HS-5 (cell line): ENCODE results near the gene CHORDC1.
"Not testable (repeated sequence)": the region's sequence is repeated elsewhere in the genome, so short reads cannot be mapped to it uniquely, and the experiment has no call there.

Experiments
- DNase-seq: peaks from one replicate; pipeline ENCODE4 v3.0.0-alpha.2; 2012; ENCODE audit warnings: low read depth

The CHORDC1 gene

DNA sequence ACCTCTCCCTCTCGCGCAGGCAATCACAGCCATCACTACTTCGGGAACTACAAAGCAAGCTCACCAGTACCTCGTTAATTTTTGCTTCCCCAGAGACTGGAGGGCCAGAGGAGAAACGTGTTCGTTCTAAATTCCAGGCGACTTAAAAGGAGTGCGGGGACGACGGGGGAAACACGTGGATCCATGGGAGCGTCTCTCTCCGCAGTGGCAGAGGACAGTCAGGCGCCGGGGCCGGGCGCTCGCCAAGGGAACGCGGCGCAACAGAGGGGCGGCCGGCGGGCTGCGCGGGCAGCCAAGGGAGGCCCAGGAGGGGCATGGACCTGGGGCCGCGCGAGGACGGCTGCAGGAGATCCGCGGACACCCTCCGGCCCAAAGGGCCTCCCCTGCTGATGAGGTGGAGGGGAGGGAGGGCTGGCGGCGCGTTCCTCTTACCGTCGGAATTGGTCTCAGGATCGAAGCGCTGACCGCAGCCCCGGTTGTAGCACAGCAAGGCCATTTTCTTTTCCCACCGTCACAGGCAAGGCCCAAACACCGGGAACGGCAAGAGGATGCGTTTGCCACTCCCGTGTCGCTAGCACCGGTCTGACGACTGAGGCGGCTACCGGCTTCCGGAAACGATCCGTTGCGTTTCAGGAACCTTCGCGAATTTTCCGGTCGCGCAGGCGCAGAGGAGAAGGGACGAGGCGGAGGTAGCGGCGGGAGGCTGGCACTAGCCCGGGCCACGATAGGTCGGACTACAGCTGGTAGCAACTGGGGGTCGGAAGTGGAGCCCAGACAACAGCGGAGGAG lies at the start of gene CHORDC1:
CHORDC1 (minus strand) TSS at position 591 of the 789 bp plus-strand sequence; CDS start at position 496, 95 bp downstream.
- peak; percentile 60 for DNase-seq

- DNase-seq, result no peak
These were observed 34.3 kb upstream of the CHORDC1 start for GRCh38 chr11:90257158-90257525.

- no peak for DNase-seq
These were observed 33.7 kb upstream of the CHORDC1 start for GRCh38 chr11:90256404-90257157.

DNA sequence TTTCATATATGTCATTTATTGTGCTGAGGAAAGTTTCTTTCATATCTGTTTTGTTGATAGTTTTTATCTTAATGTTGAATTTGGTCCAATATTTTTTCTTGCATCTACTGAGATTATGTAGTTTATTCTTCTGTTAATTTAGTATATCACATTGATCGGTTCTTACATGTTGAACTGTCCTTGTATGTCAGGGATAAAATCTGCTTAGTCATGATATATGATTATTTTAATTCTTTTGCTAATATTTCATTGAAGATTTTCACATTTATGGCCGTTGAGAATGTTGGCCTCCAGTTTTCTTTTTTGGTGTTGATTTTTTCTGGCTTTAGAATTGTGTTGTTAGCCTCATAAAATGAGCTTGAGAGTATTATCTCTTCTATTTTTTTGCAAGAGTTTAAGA lies 31.2 kb upstream of the CHORDC1 start:
- DNase-seq, result no peak

GRCh38 chr11:90252053-90252452 lies 29.2 kb upstream of the CHORDC1 start:
- no peak for DNase-seq

DNA sequence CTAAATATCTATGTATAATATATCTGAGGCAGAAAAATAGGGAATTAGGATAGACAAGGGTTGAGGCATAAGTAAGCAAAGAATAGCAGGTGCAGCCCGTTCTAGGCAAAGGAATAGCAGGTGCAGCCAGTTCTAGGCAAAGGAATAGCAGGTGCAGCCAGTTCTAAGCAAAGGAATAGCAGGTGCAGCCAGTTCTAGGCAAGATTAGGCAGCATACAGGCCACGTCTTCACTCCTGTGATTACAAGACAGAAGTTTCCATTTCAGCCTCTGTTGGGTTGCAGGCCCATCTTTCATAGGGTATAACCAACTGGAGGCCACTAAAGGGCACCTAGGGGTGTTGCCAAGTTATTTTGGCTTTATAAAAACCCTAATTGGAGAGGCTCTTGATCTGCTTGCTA lies 28.8 kb upstream of the CHORDC1 start:
- DNase-seq, result no peak

DNA sequence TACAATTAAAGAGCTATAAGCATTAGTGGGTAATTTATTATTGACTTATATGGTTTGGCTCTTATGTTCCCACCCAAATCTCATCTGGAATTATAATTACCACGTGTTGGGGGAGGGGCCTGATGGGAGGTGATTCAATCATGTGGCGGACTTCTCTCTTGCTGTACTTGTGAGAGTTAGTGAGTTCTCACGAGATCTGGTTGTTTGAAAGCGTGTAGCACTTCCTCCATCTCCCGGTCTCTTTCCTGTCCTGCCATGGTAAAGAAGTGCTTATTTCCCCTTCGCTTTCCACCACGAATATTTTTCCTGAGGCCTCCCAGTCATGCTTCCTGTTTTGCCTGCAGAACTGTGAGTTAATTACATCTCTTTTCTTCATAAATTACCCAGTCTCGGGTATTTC lies 28.1 kb upstream of the CHORDC1 start:
- DNase-seq, result no peak

- no peak for DNase-seq
These were observed 23.6 kb upstream of the CHORDC1 start for GRCh38 chr11:90246468-90246867.

GRCh38 chr11:90243534-90243933 lies 20.7 kb upstream of the CHORDC1 start:
- no peak for DNase-seq

DNA sequence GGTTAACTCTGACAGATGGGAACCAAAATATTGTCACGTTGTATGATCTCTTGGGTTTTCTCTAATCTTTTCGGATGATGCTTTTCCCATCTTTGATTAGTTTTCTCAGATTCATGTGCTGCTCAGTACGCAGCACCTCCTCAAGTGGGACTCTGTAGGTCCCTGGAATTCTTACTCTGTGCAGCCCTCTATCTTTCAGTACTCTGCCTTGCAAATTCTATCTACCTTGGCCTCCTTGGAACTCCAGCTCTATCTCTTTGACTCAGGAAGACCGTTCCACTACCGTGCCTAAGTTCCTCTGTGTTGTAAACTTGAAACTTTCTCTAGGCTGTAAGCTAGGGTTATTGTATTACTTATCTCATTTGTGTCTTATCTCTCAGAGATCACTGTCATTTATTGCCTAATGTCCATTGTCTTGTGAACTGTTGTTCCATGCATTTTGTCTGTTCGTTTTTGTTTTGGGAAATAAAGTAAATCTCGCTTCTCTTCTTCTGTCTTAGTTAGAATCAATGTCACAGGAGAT lies 20.1 kb upstream of the CHORDC1 start:
- no peak for DNase-seq

DNA sequence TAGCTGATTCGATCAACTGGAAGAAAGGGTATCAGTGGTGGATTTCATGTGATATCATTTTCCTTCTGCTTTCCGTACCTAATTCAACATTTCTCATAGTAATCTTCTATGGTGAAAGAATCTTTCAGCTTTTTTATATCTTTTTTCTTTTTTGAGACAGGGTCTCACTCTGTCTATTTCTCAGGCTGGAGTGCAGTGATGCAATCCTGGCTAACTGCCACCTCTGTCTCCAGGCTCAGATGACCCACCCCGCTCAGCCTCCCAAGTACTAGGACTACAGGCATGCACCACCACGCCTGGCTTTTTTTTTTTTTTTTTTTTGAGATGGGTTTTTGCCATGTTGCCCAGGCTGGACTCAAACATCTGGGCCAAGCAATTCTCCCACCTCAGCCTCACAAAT lies 18.6 kb upstream of the CHORDC1 start:
- no peak for DNase-seq

GRCh38 chr11:90239967-90240636 lies 17.3 kb upstream of the CHORDC1 start:
- not testable (repeated sequence) for DNase-seq

- DNase-seq, result no peak
These were observed 14.2 kb upstream of the CHORDC1 start for GRCh38 chr11:90237004-90237403.

DNA sequence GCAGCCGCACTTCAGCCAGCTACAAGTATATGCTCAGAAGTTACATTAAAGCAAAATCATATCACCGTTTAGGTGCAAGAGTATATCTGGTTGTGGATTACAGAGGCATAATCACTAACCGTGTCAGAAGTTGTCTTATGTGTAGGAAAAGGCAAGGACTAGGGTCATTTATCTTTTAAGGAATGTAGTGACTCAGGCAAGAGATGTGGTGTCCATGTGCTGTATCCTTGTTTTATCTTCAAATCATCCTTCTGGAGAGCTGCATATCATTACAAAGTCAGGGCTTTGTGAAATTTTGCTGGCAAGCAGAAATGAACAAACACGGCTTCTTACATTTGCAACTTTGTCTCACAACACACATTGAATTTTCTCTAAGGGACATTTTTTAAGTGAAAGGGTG lies 12.7 kb upstream of the CHORDC1 start:
- no peak for DNase-seq

GRCh38 chr11:90234977-90235376 lies 12.1 kb upstream of the CHORDC1 start:
- DNase-seq, result no peak

DNA sequence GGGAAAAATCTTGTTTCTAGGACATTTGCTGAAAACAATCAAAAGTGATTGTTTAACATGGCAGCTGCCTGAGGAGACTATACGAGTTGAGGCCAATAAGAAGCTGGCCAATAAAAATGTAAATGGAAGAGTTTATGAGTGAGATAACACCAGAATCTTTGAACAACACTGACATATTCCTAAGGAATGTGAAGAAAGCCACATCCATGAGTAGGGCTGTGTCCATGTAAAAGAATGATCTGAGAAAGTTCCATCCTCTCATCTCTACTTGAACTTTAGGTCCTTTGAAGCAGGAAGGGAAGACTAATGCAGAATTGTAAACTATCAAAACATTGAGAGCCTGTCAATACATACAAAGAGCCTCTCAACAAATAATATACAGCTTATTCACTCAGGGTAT lies 6.9 kb upstream of the CHORDC1 start:
- DNase-seq, result no peak

DNA sequence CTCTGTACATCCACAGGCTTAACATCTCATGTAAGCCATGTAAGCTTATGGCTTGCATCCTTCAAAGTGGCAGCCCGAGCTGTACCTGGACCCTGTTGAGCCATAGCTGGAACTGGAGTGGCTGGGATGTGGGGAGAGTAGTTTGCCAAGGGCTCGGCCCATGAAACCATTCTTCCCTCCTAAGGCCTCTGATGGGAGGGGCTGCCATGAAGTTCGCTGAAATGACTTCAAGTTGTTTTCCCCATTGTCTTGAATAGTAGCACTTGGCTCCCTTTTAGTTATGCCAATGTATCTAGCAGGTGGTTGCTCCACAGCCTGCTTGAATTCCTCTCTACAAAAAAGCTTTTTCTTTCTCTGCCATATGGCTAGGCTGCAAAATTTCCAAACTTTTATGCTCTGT lies 5.2 kb upstream of the CHORDC1 start:
- DNase-seq, result no peak

- DNase-seq, result no peak
These were observed 368 bp upstream of the CHORDC1 start for GRCh38 chr11:90223248-90223585.

DNA sequence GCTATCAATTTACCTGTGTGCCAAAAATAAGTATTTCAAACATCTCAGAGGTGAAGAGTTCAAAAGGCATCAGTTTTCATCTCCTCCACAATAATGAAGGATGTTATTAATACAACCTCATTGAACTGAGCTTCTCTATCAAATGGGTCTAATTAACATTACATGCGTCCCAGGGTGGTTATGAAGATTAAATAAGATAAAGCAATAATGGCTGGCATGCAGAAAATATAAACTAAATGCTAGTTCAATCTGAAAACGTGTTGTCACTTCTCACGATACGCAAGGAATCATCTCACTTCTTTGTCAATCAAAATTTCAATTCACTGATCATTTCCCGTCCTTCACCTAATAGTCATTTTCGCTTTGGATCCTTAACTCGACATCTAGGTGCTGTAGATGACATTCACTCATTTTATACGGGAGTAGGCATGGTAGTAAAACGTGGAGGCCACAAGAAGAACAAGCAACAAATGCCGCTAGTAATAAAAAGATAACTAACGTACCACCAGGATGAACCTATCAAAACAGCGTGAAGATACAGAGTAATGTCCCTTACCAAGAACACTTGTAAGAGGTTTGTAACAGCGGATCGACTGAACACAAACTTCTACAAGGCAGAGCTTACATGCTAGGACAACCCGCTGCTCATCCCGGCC lies 918 bp downstream of the CHORDC1 start:
- DNase-seq, result no peak

- DNase-seq, result peak; percentile 42
These were observed 2.5 kb downstream of the CHORDC1 start for GRCh38 chr11:90220391-90220790.

GRCh38 chr11:90219438-90219837 lies 3.4 kb downstream of the CHORDC1 start:
- DNase-seq, result no peak

DNA sequence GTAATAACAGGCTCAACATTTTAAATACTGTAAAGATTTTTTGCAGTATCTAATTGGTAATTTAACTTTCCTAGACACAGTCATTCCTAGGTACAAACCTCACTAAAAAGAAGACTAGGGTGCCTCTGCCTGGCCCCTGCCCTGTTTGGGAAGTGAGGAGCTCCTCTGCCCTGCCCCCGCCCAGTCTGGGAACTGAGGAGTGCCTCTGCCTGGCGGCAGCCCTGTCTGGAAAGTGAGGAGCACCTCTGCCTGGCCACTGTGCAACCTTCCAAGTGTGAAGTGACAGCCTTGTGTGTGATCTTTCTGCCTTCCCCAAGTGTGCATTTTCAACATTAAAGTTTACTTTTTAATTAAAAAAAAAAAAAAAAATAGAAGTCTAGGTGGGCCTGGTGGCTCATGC lies 4.2 kb downstream of the CHORDC1 start:
- no peak for DNase-seq
